SK-N-SH treated with all-trans-retinoic acid at 6 μM for 48 hours (cell line): ENCODE results near the gene TMEM45B.

Experiments
- CREB5 ChIP-seq: fragments of 250-450 bp; sonication (Bioruptor Pico); IDR thresholded peaks from 2 replicates; pipeline ENCODE4 v1.5.1; 2020; ENCODE audit warnings: low read depth, mild to moderate bottlenecking, moderate library complexity
- ESRRG ChIP-seq: fragments of 250-450 bp; sonication (Bioruptor Pico); IDR thresholded peaks from 2 replicates; pipeline ENCODE4 v1.6.1; 2021; ENCODE audit warnings: mild to moderate bottlenecking
- ISL1 ChIP-seq: fragments of 250-450 bp; sonication (Bioruptor Pico); IDR thresholded peaks from 2 replicates; pipeline ENCODE4 v2.1.2; 2022; ENCODE audit warnings: mild to moderate bottlenecking, moderate library complexity
- OSR1 ChIP-seq: fragments of 250-450 bp; sonication (Bioruptor Pico); IDR thresholded peaks from 2 replicates; pipeline ENCODE4 v1.8.0; 2022; ENCODE audit warnings: moderate library complexity, mild to moderate bottlenecking, inconsistent platforms
- PATZ1 ChIP-seq: fragments of 250-450 bp; sonication (Bioruptor Pico); IDR thresholded peaks from 2 replicates; pipeline ENCODE4 v1.8.0; 2020; ENCODE audit warnings: mild to moderate bottlenecking, moderate library complexity, borderline replicate concordance
- POU6F1 ChIP-seq: fragments of 250-450 bp; sonication (Bioruptor Pico); IDR thresholded peaks from 2 replicates; pipeline ENCODE4 v1.8.0; 2021; ENCODE audit warnings: low read depth, mild to moderate bottlenecking, moderate library complexity, borderline replicate concordance
- PPARA ChIP-seq: fragments of 250-450 bp; sonication (Bioruptor Pico); IDR thresholded peaks from 2 replicates; pipeline ENCODE4 v1.5.0; 2020; ENCODE audit warnings: mild to moderate bottlenecking, borderline replicate concordance
- RARB ChIP-seq: fragments of 250-450 bp; sonication (Bioruptor Pico); IDR thresholded peaks from 2 replicates; pipeline ENCODE4 v1.8.0; 2021; ENCODE audit warnings: mild to moderate bottlenecking, moderate library complexity
- TSHZ2 ChIP-seq: fragments of 250-450 bp; sonication (Bioruptor Pico); IDR thresholded peaks from 2 replicates; pipeline ENCODE4 v1.5.0; 2020; ENCODE audit warnings: mild to moderate bottlenecking, moderate library complexity
- ZFP3 ChIP-seq: fragments of 250-450 bp; sonication (Bioruptor Pico); IDR thresholded peaks from 2 replicates; pipeline ENCODE4 v1.5.0; 2020; ENCODE audit warnings: mild to moderate bottlenecking, moderate library complexity
- ZFP30 ChIP-seq: fragments of 450-650 bp; formaldehyde crosslinking; IDR thresholded peaks from 2 replicates; pipeline ENCODE4 v1.5.0; 2022; ENCODE audit warnings: mild to moderate bottlenecking, moderate library complexity
- ZNF8 ChIP-seq: fragments of 450-650 bp; formaldehyde crosslinking; IDR thresholded peaks from 2 replicates; pipeline ENCODE4 v1.5.0; 2020; ENCODE audit warnings: mild to moderate bottlenecking, moderate library complexity

DNA sequence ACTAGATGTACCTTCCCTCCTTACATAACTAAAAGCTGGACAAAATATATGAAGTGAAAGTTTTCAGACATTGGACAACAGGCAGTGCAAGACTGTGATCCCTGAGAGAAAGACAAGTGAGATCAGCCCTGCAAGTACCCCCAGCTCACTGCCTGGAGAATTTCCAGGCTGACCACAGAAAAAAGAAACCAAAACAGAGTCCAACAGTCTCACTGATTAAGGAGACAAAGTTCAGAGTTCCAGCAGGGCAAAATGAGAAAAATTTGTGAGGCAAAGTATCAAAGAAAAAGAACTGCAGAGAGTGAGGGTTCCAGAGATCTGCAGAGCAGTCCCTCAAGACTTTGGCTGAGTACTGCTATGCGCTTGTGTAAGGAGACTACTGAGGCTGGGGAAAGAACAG is 47.3 kb upstream of the TMEM45B start:
- TF ChIP-seq TSHZ2 (CRISPR knock-in tag) (no peak), ZNF8 (no peak), ZFP30 (CRISPR knock-in tag) (no peak), RARB (CRISPR knock-in tag) (no peak), ESRRG (CRISPR knock-in tag) (no peak), OSR1 (CRISPR knock-in tag) (no peak), ISL1 (CRISPR knock-in tag) (no peak), ZFP3 (no peak), CREB5 (CRISPR knock-in tag) (no peak), PATZ1 (no peak), PPARA (CRISPR knock-in tag) (no peak), POU6F1 (CRISPR knock-in tag) (no peak)
